H9 (cell line): ENCODE results near the gene STXBP6. TPM values are rescaled to one million over a fixed set of nuclear protein-coding genes. Genes with fewer than 3 reads are reported as not detected.

Experiments
- DNase-seq: peaks from one replicate; pipeline ENCODE4 v3.0.0-alpha.2; 2017
- H2AFZ ChIP-seq: one replicate; pipeline ENCODE4 v1.6.1; 2013; ENCODE audit warnings: mild to moderate bottlenecking, low read length, control low read depth, moderate library complexity
- H2AK5ac ChIP-seq: 2 replicates; pipeline ENCODE4 v1.6.1; 2013; ENCODE audit warnings: low read length, control low read depth, mixed read lengths; ENCODE audit not compliant: insufficient read length
- H2BK120ac ChIP-seq: one replicate; pipeline ENCODE4 v1.6.1; 2013; ENCODE audit warnings: low read depth, mild to moderate bottlenecking, low read length, control low read depth, inconsistent platforms; ENCODE audit not compliant: poor library complexity, severe bottlenecking
- H2BK12ac ChIP-seq: 2 replicates; pipeline ENCODE4 v1.6.1; 2013; ENCODE audit warnings: low read length, control low read depth, mixed read lengths, low read depth; ENCODE audit not compliant: insufficient read length
- H2BK15ac ChIP-seq: 2 replicates; pipeline ENCODE4 v1.6.1; 2013; ENCODE audit warnings: low read depth, low read length, control low read depth
- H2BK20ac ChIP-seq: one replicate; pipeline ENCODE4 v1.6.1; 2013; ENCODE audit warnings: low read depth, mild to moderate bottlenecking, low read length, control low read depth, inconsistent platforms; ENCODE audit not compliant: poor library complexity, severe bottlenecking
- H2BK5ac ChIP-seq: 2 replicates; pipeline ENCODE4 v1.6.1; 2013; ENCODE audit warnings: low read length, control low read depth, mixed read lengths; ENCODE audit not compliant: insufficient read length
- H3K14ac ChIP-seq: 2 replicates; pipeline ENCODE4 v1.6.1; 2013; ENCODE audit warnings: low read length, control low read depth; ENCODE audit not compliant: insufficient read depth
- H3K18ac ChIP-seq: 2 replicates; pipeline ENCODE4 v1.6.1; 2013; ENCODE audit warnings: low read depth, mild to moderate bottlenecking, mixed read lengths, low read length, control low read depth; ENCODE audit not compliant: insufficient read length
- H3K23ac ChIP-seq: 2 replicates; pipeline ENCODE4 v1.6.1; 2013; ENCODE audit warnings: low read length, control low read depth, mixed read lengths, low read depth; ENCODE audit not compliant: insufficient read length
- H3K23me2 ChIP-seq: 2 replicates; pipeline ENCODE4 v1.6.1; 2013; ENCODE audit warnings: low read depth, mild to moderate bottlenecking, mixed read lengths, low read length, control low read depth; ENCODE audit not compliant: insufficient read length, poor library complexity, severe bottlenecking
- H3K27ac ChIP-seq: 2 replicates; pipeline ENCODE4 v1.5.1; 2013; ENCODE audit warnings: low read length, control low read depth, mixed read lengths, low read depth; ENCODE audit not compliant: insufficient read length
- H3K27me3 ChIP-seq: 2 replicates; pipeline ENCODE4 v1.6.1; 2013; ENCODE audit warnings: low read length, control low read depth, inconsistent platforms; ENCODE audit not compliant: insufficient read depth
- H3K4ac ChIP-seq: 2 replicates; pipeline ENCODE4 v1.6.1; 2013; ENCODE audit warnings: low read depth, mild to moderate bottlenecking, control low read depth, inconsistent platforms, low read length, moderate library complexity
- H3K4me1 ChIP-seq: 2 replicates; pipeline ENCODE4 v1.6.1; 2013; ENCODE audit warnings: low read length, control low read depth, inconsistent platforms; ENCODE audit not compliant: insufficient read depth
- H3K4me2 ChIP-seq: 2 replicates; pipeline ENCODE4 v1.6.1; 2013; ENCODE audit warnings: low read length, control low read depth, mixed read lengths; ENCODE audit not compliant: insufficient read length, insufficient read depth
- H3K56ac ChIP-seq: 2 replicates; pipeline ENCODE4 v1.6.1; 2013; ENCODE audit warnings: low read depth, mild to moderate bottlenecking, mixed read lengths, low read length, control low read depth; ENCODE audit not compliant: insufficient read length
- H3K79me1 ChIP-seq: 2 replicates; pipeline ENCODE4 v1.6.1; 2013; ENCODE audit warnings: low read depth, mild to moderate bottlenecking, moderate library complexity, low read length, control low read depth, inconsistent platforms; ENCODE audit not compliant: insufficient read depth, poor library complexity, severe bottlenecking
- H3K79me2 ChIP-seq: 2 replicates; pipeline ENCODE4 v1.6.1; 2013; ENCODE audit warnings: low read length, control low read depth, inconsistent platforms; ENCODE audit not compliant: insufficient read depth
- H3K9ac ChIP-seq: 2 replicates; pipeline ENCODE4 v1.6.1; 2013; ENCODE audit warnings: low read length, control low read depth, mixed read lengths; ENCODE audit not compliant: insufficient read length; ENCODE audit errors: extremely low read depth
- H3K9me3 ChIP-seq: one replicate; pipeline ENCODE4 v1.6.1; 2013; ENCODE audit warnings: low read depth, low read length, inconsistent platforms; ENCODE audit not compliant: control insufficient read depth
- H3T11ph ChIP-seq: one replicate; pipeline ENCODE4 v1.6.1; 2013; ENCODE audit warnings: mild to moderate bottlenecking, low read length, control low read depth, inconsistent platforms
- H4K20me1 ChIP-seq: one replicate; pipeline ENCODE4 v1.6.1; 2013; ENCODE audit not compliant: control insufficient read depth, insufficient read length, insufficient read depth
- H4K5ac ChIP-seq: 2 replicates; pipeline ENCODE4 v1.6.1; 2013; ENCODE audit warnings: low read depth, mild to moderate bottlenecking, mixed read lengths, low read length, control low read depth; ENCODE audit not compliant: insufficient read length
- H4K8ac ChIP-seq: replicated peaks from 2 replicates; pipeline ENCODE4 v1.6.1; 2013; ENCODE audit warnings: low read length, control low read depth, mixed read lengths, low read depth; ENCODE audit not compliant: insufficient read length
- H4K91ac ChIP-seq: 2 replicates; pipeline ENCODE4 v1.6.1; 2013; ENCODE audit warnings: low read depth, mild to moderate bottlenecking, moderate library complexity, mixed read lengths, low read length, control low read depth; ENCODE audit not compliant: insufficient read length
- H3K27ac Mint-ChIP-seq, 3 experiments: 2 replicates in 2 of 3; 3 replicates in 1 of 3; pipeline ENCODE4 v1.8.0; 2020 to 2021; ENCODE audit warnings: mixed read lengths in 3 of 3, mild to moderate bottlenecking in 1 of 3, moderate library complexity in 1 of 3
- H3K27me3 Mint-ChIP-seq: 2 replicates; pipeline ENCODE4 v1.8.0; 2021; ENCODE audit warnings: low read depth, mild to moderate bottlenecking, moderate library complexity, mixed read lengths
- H3K36me3 Mint-ChIP-seq, 3 experiments: 2 replicates in 2 of 3; 3 replicates in 1 of 3; pipeline ENCODE4 v1.8.0; 2020 to 2021; ENCODE audit warnings: low read depth in 3 of 3, mixed read lengths in 3 of 3; ENCODE audit not compliant: insufficient read depth in 1 of 3
- H3K4me1 Mint-ChIP-seq, 2 experiments: 2 replicates each; pipeline ENCODE4 v1.8.0; 2020; ENCODE audit warnings: mixed read lengths in 2 of 2
- H3K4me3 Mint-ChIP-seq, 2 experiments: 2 replicates in 1 of 2; 3 replicates in 1 of 2; pipeline ENCODE4 v1.8.0; 2020 to 2021; ENCODE audit warnings: mild to moderate bottlenecking in 2 of 2, mixed read lengths in 2 of 2, moderate library complexity in 1 of 2
- H3K9me3 Mint-ChIP-seq, 2 experiments: 2 replicates in 1 of 2; 3 replicates in 1 of 2; pipeline ENCODE4 v1.8.0; 2020; ENCODE audit warnings: mild to moderate bottlenecking in 2 of 2, mixed read lengths in 2 of 2, moderate library complexity in 1 of 2
- CTCF ChIP-seq: fragments of 200-600 bp; sonication (generic); conservative IDR thresholded peaks from 3 replicates; pipeline ENCODE4 v1.8.0; 2021; ENCODE audit warnings: antibody characterized with exemption, mild to moderate bottlenecking
- WGBS: extraction: QIAGEN DNeasy Blood & Tissue Kit; methylation state at CpG from one replicate; pipeline ENCODE4 v1.1.7; 2013; ENCODE audit warnings: missing lambda C conversion rate, low lambda C conversion rate, mixed read lengths; ENCODE audit not compliant: insufficient read length; ENCODE audit errors: extremely low coverage; 5-methylcytosine and 5-hydroxymethylcytosine counted together
- total RNA-seq: library from RNA; stranded (reverse); gene quantifications from 2 replicates; pipeline ENCODE4 v1.2.1, GENCODE V29; 2021

The STXBP6 gene
- total RNA-seq, 1 experiment from 2014 or later = 3.6 TPM

- H3K27ac Mint-ChIP-seq = no peak overlapping the region
- H3K23ac ChIP-seq = no peak overlapping the region
- H3K79me1 ChIP-seq = no peaks in the 10 kb centered on the region
- no peaks in the 10 kb centered on the region for H4K20me1 ChIP-seq
- TF ChIP-seq CTCF = no peak
- no peak overlapping the region for H2BK5ac ChIP-seq
- no peak overlapping the region for H3T11ph ChIP-seq
- H3K36me3 Mint-ChIP-seq = no peaks in the 10 kb centered on the region
- no peak overlapping the region for H3K4me3 Mint-ChIP-seq
- no CpG with 5 or more reads among the region's 1 CpG for WGBS
- no peaks in the 10 kb centered on the region for H3K79me2 ChIP-seq
- no peak overlapping the region for H2BK20ac ChIP-seq
- H4K91ac ChIP-seq = no peak overlapping the region
- no peak overlapping the region for H4K5ac ChIP-seq
- peaks cover 5% of the 10 kb centered on the region for H3K4me1 ChIP-seq
- DNase-seq = no peak
- no peaks in the 10 kb centered on the region for H3K9me3 ChIP-seq
- H2AFZ ChIP-seq = no peak overlapping the region
- H3K27ac ChIP-seq = no peak overlapping the region
- peaks cover 34 to 41% of the 10 kb centered on the region in 2 experiments for H3K4me1 Mint-ChIP-seq
- no peak overlapping the region for H3K14ac ChIP-seq
- H3K27me3 ChIP-seq = peaks cover 17% of the 10 kb centered on the region
- no peak overlapping the region for H2BK12ac ChIP-seq
- no peak overlapping the region for H3K4ac ChIP-seq
- no peak overlapping the region for H2BK120ac ChIP-seq
- no peak overlapping the region for H3K4me2 ChIP-seq
- H2BK15ac ChIP-seq = no peak overlapping the region
- no peak overlapping the region for H4K8ac ChIP-seq
- peaks cover 39% of the 10 kb centered on the region for H3K27me3 Mint-ChIP-seq
- peaks cover 12% of the 10 kb centered on the region for H3K23me2 ChIP-seq
- no peak overlapping the region for H2AK5ac ChIP-seq
- H3K9ac ChIP-seq = no peak overlapping the region
- H3K18ac ChIP-seq = no peak overlapping the region
- H3K9me3 Mint-ChIP-seq = peaks cover 2 to 3% of the 10 kb centered on the region in 2 experiments; a peak in 1 of 5 replicates
- no peak overlapping the region for H3K56ac ChIP-seq
Measured at GRCh38 chr14:25053585-25053984, 3.6 kb upstream of the STXBP6 start.
